EH (cell line): ENCODE data around the gene COX19.
"Not testable (repeated sequence)": the region's sequence is repeated elsewhere in the genome, so short reads cannot be mapped to it uniquely, and the experiment has no call there.

ENCODE experiments used
- DNase-seq: peaks from one replicate; pipeline ENCODE4 v3.0.0-alpha.2; 2015; ENCODE audit warnings: low read depth

COX19 gene

DNA sequence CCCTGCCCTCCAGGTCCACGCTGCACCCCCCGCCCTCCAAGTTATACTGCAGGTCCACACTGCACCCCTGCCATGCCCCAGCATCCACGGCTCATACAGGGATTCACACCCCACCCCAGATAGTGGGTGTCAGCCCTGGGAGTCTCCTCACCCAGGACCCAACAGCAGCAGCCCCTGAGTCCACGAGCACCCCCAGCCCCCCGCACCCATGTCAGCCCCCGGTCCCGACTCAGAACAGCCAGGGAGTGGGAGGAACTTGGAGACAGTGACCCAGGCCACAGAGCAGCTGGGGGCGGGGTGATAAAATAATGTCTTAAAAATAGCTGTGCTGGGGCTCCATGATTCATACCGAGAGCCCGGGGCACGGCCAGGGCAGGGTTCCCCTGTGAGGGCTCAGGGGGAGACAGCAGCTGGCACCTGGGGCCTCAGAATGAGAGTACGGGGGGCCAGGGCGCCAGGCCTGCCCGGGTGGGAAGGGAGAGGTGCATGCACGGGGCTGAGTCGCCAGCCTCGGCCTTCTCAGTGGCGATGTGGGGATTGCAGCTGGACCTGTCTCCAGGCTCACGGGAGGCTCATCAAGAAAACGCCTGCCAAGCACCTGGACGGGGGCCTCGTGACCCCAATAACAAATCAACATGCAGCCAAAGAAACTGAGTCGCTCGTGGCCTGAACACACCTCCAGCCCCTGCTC lies 50.7 kb downstream of the COX19 start:
- peak; percentile 53 for DNase-seq

DNA sequence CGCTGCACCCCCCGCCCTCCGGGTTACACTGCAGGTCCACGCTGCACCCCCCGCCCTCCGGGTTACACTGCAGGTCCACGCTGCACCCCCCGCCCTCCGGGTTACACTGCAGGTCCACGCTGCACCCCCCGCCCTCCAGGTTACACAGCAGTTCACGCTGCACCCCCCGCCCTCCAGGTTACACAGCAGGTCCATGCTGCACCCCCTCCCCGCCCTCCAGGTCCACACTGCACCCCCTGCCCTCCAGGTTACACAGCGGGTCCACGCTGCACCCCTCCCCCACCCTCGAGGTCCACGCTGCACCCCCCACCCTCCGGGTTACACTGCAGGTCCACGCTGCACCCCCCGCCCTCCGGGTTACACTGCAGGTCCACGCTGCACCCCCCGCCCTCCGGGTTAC lies 51.3 kb downstream of the COX19 start:
- not testable (repeated sequence) for DNase-seq

DNA sequence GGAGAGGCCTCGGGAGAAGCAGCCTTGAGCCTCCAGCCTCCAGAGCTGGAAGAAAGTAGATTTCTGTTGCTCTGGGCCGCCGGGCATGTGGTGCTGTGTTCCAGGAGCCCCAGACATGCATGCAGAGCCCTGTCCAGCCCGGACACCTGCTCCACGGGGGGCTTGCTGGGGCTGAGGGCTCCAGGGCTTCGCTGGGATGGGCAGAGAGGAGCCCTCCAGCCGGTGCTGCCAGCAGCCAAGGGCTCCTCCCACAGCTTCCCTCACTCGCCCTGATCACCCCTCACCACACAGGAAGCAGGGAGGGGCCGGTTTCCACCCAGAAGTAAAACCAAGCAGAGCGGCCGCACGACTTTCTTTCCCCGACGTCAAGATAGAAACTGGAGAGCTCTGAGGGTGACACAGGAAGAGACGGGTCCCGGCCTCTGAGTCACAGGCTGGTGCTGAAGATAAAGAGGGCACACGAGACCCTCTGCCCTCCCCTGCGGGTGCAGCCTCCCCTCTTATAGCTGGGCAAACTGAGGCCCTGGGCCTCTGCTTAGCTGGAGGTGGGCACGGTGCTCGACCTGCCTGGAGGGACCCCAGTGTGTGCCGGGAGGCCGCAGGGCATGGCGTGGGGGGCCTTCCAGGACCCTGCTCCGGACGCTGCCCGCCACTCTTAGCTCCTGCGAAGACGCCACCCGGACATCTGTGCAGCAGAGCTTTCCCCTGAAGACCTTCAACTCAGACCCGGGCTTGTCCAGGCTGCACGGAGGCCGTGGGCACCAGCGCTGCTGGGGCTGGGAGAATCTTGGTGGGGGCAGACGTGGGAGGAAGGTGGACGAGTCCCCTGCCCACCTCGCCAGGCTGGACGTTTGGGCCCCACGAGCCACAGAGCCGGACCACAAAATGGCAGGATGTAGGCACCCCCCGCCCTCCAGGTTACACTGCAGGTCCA lies 52.0 kb downstream of the COX19 start:
- DNase-seq, result peak; percentile 72

DNA sequence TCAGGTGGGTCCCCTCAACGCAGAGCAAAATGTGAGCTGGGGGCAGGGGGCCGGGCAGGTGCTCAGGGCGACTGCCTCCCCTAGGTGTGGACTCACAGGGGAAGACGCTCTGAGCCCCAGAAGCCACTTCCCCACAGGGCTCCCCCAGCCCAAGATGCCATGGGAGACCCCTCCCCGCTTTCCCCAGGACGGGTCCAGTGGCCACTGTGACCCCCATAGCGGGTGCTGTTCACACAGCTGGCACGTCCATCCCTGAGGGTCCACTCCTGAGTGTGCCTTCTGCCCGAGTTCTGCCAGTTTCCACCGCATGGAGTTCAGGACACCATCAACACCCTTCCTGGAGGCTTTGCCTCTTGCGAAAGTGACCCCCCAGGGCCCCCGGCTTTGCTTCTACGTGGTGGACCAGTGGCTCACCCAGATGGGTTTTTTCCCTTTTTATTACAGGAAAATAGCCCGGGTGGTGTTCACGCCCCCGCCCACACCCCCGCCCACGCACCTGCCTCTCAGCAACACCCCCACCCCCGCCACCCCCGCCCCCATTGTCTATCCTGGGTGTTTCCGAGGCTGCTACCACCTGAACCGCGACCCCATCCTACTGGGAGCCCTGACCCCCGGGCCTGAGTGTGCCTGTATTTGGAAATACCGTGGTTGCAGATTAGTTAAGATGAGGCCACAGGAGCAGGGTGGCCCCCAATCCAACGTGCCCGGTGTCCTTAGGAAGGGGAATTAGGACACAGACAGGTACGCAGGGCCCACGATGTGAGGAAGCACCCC lies 52.8 kb downstream of the COX19 start:
- no peak for DNase-seq

DNA sequence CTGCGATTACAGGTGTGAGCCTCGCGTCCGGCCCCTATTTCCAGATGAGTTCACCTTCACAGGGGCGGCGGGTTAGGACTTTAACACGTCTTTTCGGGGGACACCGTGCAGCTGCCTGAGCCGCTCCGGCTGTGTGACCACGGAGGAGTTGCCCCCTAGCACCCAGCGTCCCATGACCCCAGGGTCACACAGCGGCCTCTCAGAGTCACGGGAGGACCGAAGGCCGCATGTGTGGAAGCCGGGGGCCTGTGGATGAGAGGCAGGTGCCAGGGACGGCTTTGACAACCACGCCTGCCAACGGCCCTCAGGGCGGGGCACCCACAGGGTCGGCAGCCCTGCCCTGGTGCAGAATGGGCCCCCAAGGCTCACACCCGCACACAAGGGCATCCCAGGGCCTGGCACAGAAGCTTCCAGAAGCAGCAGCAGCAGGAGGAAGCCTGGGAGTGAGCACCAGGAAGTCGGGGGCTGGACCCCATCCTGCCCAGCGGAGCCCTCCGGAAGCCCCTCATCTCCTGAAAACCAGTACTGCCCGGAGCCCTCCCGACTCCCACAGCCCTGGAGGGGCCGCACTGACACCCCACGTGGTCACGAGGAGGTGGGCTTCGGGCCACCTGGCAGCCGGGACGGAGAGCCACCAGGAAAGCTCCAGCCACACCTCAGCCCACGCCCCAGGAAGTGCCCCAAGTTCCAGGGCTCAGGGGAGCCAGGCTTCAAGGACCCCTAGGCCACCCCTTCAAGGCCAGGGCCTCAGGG lies 53.6 kb downstream of the COX19 start:
- no peak for DNase-seq

DNA sequence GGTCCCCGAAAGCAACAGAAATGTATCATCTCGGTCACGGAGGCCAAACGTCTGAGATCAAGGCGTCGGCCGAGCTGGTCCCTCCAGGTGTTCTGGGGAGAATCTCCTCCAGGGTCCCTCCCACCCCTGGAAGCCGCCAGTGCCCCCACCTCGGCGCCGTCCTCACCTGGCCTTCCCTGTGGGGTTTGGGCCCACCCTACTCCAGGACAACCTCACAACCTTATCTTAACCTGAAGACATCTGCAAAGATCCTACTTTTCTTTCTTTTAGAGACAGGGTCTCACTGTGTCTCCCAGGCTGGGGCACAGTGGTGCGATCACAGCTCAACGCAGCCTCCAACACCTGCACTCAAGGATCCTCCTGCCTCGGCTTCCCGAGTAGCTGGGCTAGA lies 54.3 kb downstream of the COX19 start:
- DNase-seq, result no peak

DNA sequence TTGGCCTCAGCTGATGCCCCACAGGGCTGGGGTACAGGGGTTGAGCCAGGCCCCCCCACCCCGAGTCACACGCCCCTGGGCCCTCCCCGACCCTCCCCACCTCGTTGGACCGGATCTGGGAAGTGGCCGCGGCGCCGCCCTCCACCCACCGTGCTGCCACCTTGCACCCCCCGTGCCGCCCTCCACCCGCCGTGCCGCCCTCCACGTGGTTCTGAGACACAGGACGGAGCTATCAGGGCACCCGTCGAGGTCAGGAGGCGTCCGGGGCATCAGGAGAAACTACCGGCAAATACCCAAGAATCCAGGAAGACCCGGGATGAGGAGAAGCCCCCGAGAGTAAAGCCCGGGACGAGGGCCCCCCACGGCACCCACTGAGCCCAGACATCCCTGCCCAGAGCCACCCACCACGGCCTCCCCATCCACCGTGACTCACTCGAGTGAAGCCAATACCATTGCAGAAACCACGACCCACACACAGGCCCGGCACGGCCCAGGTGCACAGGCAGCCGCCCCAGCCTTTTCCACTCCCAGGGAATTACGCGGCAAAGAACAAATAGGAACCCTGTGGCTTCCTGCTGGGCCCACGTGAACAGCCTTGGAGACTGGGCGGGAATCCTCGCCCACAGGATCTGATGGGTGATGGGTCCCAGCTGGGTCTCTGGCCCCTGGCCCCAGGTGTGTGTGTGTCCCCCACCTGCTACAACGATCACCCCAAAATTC lies 54.8 kb downstream of the COX19 start:
- DNase-seq, result no peak

DNA sequence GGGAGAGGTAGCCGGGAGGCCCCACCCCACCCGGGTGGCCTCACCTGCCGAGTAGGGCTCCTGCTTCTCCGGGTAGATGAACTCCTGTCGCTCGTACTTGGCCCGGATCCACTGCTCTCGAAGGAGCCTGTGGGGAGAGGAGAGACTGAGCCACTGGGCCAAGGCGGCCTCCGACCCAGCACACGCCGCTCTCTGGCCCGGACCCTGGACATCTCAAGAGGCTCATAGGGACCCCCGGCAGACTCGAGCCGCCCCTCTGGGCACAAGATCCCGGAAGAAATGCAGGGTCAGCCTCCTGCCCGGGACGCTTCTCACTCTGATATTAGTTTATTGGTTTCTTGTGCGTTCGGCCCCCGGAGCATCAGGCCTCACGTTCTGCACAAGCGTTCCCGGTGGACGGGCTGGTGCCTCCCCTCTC lies 55.4 kb downstream of the COX19 start:
- no peak for DNase-seq

DNA sequence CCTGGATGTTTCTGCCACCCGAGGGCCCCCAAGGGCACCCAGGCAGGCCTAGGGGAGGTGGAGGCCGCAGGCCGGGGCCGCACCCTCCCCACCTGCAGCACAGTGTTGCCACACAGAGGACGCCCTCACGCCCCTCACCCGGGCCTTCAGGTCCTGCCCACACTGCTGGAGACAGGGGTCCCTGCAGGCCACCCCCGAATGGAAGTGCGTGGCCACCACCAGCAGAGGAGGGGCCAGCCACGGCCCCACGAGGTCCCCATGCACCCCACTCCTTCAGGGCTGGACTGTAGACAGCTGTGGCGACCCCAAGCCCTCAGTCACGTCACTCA lies 56.3 kb downstream of the COX19 start:
- DNase-seq, result no peak

DNA sequence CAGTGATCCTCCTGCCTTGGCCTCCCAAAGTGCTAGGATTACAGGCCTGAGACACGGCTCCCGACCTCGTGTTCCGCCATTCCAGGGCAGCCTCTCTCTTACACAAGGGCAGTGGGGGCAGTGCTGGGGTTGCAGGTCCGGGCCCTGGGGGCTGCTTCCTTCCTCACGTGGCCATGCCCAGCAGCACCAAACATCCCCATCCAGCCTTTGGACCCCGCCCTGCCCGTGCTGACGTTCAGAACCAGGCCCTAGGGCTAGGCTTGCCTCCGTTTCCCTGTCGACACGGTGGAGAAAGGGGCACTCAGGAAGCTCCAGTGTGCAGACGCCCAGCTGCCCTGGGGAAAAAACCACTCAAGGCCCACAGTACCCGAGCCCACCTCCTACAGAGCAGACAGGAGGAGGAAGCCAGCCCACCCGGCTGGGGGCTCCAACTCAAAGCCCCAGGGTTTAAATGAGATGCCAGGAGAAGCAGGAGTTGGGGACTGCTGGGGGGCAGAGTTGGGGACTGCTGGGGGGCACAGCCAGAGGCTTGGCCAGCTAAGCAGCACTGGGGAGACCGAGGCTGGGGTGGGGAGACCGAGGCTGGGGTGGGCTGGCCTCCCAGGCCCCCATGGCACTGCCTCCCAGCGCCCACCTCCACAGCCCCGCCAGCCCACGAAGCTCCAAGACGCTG lies 56.8 kb downstream of the COX19 start:
- no peak for DNase-seq

DNA sequence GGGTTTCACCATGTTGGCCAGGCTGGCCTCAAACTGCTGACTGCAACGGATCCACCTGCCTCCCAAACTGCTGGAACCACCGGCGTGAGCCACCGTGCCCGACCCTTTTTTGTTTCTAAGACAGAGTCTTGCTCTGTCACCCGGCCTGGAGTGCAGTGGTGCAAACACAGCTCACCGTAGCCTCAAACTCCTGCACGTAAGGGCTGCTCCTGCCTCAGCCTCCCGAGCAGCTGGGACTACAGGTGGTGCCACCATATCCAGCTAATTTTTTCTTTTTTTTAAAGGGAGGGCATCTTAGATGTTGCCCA lies 57.3 kb downstream of the COX19 start:
- DNase-seq, result no peak

DNA sequence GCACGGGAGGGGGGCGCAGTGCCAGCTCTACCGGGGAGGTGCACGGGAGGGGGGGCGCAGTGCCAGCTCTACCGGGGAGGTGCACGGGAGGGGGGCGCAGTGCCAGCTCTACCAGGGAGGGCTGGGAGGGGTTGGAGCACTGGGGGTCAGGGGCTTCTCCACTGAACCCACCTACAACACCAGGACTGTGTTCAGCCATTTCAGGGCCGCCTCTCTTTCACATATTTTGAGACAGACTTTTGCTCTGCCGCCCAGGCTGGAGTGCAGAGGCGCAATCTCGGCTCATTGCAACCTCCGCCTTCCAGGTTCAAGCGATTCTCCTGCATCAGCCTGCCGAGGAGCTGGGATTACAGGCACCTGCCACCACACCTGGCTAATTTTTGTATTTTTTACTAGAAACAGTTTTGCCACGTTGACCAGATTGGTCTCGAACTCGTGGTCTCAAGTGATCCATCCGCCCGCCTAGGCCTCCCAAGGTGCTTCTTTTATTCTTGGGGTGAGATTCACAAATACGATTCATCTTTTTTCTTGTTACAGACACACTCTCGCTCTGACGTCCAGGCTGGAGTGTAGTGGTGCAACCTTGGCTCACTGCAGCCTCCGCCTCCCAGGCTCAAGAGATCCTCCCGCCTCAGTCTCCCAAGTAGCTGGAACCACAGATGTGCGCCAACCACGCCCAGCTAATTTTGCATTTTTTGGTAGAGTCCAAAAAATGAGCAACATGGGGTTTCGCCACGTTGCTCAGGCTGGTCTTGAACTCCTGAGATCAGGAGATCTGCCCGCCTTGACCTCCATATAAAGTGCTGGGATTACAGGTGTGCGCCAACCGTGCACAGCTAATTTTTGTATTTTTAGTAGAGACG lies 57.9 kb downstream of the COX19 start:
- no peak for DNase-seq

DNA sequence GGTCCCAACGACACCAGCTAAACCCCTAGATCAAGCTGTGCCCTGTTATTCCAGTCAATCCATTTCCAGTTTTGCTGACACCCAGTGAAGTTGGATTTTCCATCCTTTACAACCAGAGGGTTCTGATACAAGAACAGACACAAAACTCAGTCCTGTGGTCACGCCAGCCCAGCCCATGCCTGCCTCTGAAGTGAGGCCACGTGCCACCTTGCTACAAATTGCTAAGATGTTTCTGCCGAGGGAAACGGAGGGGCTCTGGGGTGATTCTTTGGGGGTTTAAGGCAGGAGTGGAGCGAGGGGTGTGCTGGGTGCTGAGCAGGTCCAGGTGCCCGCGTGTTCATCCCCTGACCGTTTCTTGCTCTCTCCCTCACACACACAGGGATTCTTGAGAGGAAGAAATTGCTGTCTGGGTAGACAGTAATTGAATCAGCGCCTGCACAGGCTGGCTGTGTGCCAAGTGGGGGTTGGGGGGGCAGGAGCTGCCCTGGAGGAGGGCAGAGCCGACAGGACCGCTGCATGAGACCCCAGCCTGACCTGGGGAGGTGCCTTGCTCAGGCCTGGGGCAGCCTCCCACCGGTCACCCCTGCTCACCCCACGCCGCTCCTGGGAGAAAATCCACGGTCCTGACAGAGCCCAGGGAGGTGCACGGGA lies 58.9 kb downstream of the COX19 start:
- no peak for DNase-seq
